Thyroid gland (tissue), 4 donors: Measurements from ENCODE around the gene PIK3CD.

Source experiments
- CTCF ChIP-seq, 6 experiments: fragments of 200-600 bp in 3 of 6; fragments of 450-650 bp in 3 of 6; sonication (generic) in 3 of 6; IDR thresholded peaks; one replicate each; pipeline ENCODE4 v1.5.1; 2016 to 2019; ENCODE audit warnings: antibody characterized with exemption in 6 of 6, mild to moderate bottlenecking in 2 of 6, inconsistent platforms in 1 of 6, moderate library complexity in 1 of 6
- POLR2A ChIP-seq, 2 donors: fragments of 450-650 bp; IDR thresholded peaks; one replicate each; pipeline ENCODE4 v1.6.1; 2017; ENCODE audit warnings: antibody characterized with exemption in 2 of 2, mild to moderate bottlenecking in 2 of 2, moderate library complexity in 1 of 2

- no peak for TF ChIP-seq POLR2A (IDR thresholded peaks at IDR 0.05)
- no peak for TF ChIP-seq CTCF (IDR thresholded peaks at IDR 0.05)
Observed at GRCh38 chr1:9663257-9663656, 11.7 kb downstream of the PIK3CD start.
